ENCODE data around the gene ANK3.

ANK3 gene

GRCh38 chr10:60028081-60028480 is 361.6 kb downstream of the ANK3 start:
- no peak for DNase-seq (ENCODE audit: low read depth)
- TF ChIP-seq, protein P1, sequence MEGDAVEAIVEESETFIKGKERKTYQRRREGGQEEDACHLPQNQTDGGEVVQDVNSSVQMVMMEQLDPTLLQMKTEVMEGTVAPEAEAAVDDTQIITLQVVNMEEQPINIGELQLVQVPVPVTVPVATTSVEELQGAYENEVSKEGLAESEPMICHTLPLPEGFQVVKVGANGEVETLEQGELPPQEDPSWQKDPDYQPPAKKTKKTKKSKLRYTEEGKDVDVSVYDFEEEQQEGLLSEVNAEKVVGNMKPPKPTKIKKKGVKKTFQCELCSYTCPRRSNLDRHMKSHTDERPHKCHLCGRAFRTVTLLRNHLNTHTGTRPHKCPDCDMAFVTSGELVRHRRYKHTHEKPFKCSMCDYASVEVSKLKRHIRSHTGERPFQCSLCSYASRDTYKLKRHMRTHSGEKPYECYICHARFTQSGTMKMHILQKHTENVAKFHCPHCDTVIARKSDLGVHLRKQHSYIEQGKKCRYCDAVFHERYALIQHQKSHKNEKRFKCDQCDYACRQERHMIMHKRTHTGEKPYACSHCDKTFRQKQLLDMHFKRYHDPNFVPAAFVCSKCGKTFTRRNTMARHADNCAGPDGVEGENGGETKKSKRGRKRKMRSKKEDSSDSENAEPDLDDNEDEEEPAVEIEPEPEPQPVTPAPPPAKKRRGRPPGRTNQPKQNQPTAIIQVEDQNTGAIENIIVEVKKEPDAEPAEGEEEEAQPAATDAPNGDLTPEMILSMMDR (conservative IDR thresholded peaks at IDR 0.05; ENCODE audit: low read depth, low read length): no peak
- no peak overlapping the region for H3K4me3 ChIP-seq (ENCODE audit: low read length)

DNA sequence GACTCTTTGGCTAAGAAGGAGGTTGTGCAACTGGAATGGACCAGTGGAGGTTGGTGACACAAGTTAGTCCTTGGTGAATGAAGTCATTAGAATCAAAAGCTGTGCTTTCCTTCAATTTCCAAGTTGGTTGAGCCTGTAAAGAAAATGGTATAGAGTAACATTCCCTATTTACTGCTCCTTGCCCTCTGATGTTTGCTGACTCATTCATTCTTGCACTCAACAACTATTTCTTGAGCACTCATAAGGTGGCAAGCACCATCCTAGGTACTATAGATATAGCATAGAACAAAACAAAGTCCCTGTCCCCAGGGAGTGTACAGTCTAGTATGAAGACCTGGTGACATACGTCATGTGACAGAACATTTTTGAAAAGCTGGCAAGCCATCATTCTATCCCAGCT is 364.4 kb downstream of the ANK3 start:
- no peak overlapping the region for H3K4me3 ChIP-seq (ENCODE audit: low read length)
- TF ChIP-seq, protein P1 (conservative IDR thresholded peaks at IDR 0.05; ENCODE audit: low read depth, low read length): no peak
- no peak for DNase-seq (ENCODE audit: low read depth)

GRCh38 chr10:60024506-60024905 is 365.2 kb downstream of the ANK3 start:
- TF ChIP-seq, protein P1 (conservative IDR thresholded peaks at IDR 0.05; ENCODE audit: low read depth, low read length): no peak
- no peak for DNase-seq (ENCODE audit: low read depth)
- no peak overlapping the region for H3K4me3 ChIP-seq (ENCODE audit: low read length)

DNA sequence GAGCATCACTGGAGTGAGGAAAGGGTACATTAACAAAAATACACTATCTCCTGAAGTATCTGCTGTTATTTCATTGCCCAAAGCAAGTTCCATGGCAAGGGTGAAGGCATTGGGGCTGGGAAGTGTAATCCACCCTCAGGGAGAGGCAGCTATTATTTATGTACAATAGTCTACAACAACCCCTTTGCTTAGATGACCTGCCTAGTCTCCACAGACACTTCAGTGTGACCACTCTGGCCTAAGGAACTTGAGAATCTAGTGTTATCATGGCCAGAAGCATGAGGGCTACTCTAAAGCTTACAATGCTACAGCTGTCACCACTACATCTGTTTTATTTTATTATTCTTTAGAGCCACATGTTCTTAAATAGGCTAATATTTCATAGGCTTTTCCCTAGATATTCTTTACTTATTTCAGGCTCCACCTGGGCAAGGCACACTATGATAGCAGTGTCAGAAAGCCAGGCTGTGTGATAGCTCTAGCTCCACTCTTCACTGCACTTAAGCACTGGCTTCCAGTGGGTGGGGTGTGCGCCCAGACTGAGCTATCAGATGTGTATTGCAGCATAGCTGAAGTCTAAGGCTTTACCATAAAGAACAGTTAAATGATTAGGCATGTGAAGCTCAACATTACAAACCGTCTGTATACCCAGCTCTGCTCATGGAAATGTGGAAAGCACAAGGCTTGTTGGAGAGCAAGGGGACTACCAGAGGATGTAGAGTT is 366.4 kb downstream of the ANK3 start:
- H3K4me3 ChIP-seq (ENCODE audit: low read length): no peak overlapping the region
- TF ChIP-seq, protein P1 (conservative IDR thresholded peaks at IDR 0.05; ENCODE audit: low read depth, low read length): no peak
- DNase-seq (ENCODE audit: low read depth): no peak

GRCh38 chr10:60021361-60021760 is 368.3 kb downstream of the ANK3 start:
- TF ChIP-seq, protein P1 (conservative IDR thresholded peaks at IDR 0.05; ENCODE audit: low read depth, low read length): no peak

GRCh38 chr10:60016794-60017193 is 372.9 kb downstream of the ANK3 start:
- H3K4me3 ChIP-seq (ENCODE audit: low read length): no peak overlapping the region
- TF ChIP-seq, protein P1 (conservative IDR thresholded peaks at IDR 0.05; ENCODE audit: low read depth, low read length): no peak
- no peak for DNase-seq (ENCODE audit: low read depth)

More at GRCh38 chr10:60021361-60021760, 368.3 kb downstream of the ANK3 start:
- H3K4me3 ChIP-seq (ENCODE audit: low read length): no peak overlapping the region
- DNase-seq (ENCODE audit: low read depth): no peak

DNA sequence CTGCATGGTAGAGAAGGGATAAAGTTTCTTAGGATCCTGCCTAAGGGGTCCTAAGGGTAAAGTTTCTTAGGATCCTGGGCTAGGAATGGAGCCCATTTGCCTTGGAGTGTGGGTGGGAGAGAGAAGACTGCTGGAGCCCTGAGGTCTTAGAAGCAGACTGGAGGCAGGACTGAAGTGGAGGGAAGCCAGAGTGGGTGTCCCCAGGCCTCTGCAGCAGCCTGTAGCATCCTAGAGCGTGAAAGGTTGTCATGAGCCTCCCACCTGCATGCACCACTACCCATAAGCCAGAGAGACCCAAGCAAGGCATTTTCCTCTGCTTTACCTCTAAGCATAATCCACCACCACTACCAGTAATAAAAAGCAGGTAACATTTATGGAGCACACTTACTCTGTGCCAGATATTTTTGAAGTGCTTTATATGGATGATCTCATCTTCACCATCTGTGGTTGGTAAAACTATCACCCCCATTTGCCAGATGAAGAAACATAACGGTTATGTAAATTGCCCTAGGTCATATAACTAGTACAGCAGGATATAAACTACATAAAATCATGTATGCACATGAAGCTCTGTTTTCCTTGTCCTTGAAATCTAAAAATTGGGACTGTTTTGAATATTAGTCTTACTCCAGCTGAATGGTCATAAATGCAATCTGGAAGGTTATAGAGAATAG is 379.8 kb downstream of the ANK3 start:
- no peak overlapping the region for H3K4me3 ChIP-seq (ENCODE audit: low read length)
- TF ChIP-seq, protein P1 (conservative IDR thresholded peaks at IDR 0.05; ENCODE audit: low read depth, low read length): no peak

More for the DNA sequence above, 379.8 kb downstream of the ANK3 start:
- DNase-seq (ENCODE audit: low read depth): no peak
